ENCODE results near the gene TRIM27. TPM values are rescaled to one million over a fixed set of nuclear protein-coding genes. Genes with fewer than 3 reads are reported as not detected.

The TRIM27 gene
- total RNA-seq, 4 donors from 2014 or later, result 32.3 to 49.0 (median 42.4) TPM

DNA sequence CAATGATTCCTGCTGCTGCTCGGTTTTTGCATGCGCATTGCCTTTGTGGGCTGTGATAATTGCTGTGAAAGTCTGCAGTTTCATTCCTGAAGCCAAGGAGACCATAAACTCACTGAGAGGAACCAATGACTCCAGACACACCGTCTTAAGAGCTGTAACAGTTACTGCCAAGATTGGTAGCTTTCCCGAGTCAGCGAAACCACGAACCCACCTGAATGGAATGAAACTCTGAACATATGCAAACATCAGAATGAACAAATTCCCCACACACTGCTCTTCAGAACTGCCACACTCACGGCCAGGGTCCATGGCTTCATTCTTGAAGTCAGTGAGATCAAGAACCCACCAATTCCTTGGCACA, 37.7 kb downstream of the TRIM27 start:
- TF ChIP-seq CTCF (IDR thresholded peaks at IDR 0.05; ENCODE audit: low read depth), result no peak

GRCh38 chr6:28884423-28885131, 39.2 kb downstream of the TRIM27 start:
- TF ChIP-seq CTCF (IDR thresholded peaks at IDR 0.05; ENCODE audit: low read depth), result no peak

GRCh38 chr6:28880894-28881780, 42.6 kb downstream of the TRIM27 start:
- no peak for TF ChIP-seq CTCF (IDR thresholded peaks at IDR 0.05; ENCODE audit: low read depth)

DNA sequence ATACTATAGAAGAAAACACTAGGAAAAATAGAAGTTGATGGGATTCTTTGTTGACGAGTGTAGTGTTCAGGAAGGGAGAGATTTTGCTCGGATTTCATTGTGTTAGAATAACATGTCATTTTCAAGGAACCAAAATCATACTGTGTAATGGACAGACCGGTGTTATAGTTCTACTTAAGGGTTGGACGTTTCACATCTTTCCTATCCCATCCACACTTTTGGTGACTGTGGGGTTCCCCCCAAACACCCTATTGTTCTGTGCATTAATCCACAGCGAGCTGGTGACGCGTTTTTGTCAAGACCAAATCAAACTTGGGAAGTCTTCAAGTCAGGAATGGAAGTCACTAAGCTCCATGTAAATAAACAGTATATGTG, 43.3 kb downstream of the TRIM27 start:
- no peak for TF ChIP-seq CTCF (IDR thresholded peaks at IDR 0.05; ENCODE audit: low read depth)

GRCh38 chr6:28876710-28877109, 47.1 kb downstream of the TRIM27 start:
- TF ChIP-seq CTCF (IDR thresholded peaks at IDR 0.05; ENCODE audit: low read depth), result no peak

DNA sequence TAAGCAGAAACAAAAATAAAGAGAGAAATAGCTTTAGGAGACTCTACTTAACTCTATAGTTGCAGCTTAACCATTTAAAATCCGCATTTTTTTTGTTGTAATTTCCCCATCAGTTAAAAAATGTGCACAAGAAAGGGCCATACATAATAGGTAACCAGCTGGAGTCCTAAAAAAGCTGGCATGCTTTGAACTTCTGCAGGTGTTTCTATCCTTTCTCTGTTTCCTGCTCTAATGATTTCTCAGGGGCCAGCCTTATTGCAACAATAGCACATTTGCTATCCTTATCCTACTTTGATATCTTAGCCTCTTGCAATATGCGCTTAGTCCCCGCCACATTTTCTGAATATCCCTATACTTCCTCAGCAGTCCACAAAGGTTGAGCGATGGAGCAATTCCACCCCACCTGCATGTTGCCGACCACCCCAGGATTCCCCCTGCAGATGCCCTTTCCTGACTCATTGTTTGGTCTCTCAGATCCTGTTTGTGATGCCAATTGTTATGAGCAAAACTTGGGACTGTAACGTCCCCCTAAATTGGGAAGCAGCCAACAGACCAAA, 48.5 kb downstream of the TRIM27 start:
- no peak for TF ChIP-seq CTCF (IDR thresholded peaks at IDR 0.05; ENCODE audit: low read depth)
